KMS-11 (cell line): ENCODE measurements around the gene FBXO44.

Source experiments
- H2AFZ ChIP-seq: fragments of 200-600 bp; sonication (generic); 2 replicates; pipeline ENCODE4 v1.6.1; 2016; ENCODE audit warnings: antibody characterized with exemption, mixed run types, low read depth
- H3K27ac ChIP-seq: fragments of 200-600 bp; sonication (generic); 2 replicates; pipeline ENCODE4 v1.6.1; 2016; ENCODE audit warnings: mild to moderate bottlenecking, mixed run types
- H3K27me3 ChIP-seq: fragments of 200-600 bp; sonication (generic); 2 replicates; pipeline ENCODE4 v1.6.1; 2017; ENCODE audit warnings: mild to moderate bottlenecking, low read depth, mixed run types, moderate library complexity; ENCODE audit not compliant: insufficient read depth
- H3K36me3 ChIP-seq: fragments of 200-600 bp; sonication (generic); 2 replicates; pipeline ENCODE4 v1.6.1; 2017; ENCODE audit warnings: mild to moderate bottlenecking, mixed run types; ENCODE audit not compliant: insufficient read depth
- H3K4me1 ChIP-seq: fragments of 200-600 bp; sonication (generic); 2 replicates; pipeline ENCODE4 v1.6.1; 2016; ENCODE audit warnings: mild to moderate bottlenecking, low read depth, mixed run types; ENCODE audit not compliant: poor library complexity, severe bottlenecking
- H3K4me2 ChIP-seq: fragments of 200-600 bp; sonication (generic); 2 replicates; pipeline ENCODE4 v1.7.0; 2016; ENCODE audit warnings: mild to moderate bottlenecking, mixed run types
- H3K4me3 ChIP-seq: fragments of 200-600 bp; sonication (generic); IDR thresholded peaks from 2 replicates; pipeline ENCODE4 v1.6.1; 2017; ENCODE audit warnings: low read depth, low read length, mixed read lengths; ENCODE audit not compliant: insufficient read depth
- H3K79me2 ChIP-seq: fragments of 200-600 bp; sonication (generic); 2 replicates; pipeline ENCODE4 v1.6.1; 2016; ENCODE audit warnings: low read depth, mixed run types; ENCODE audit not compliant: insufficient read depth
- H3K9ac ChIP-seq: fragments of 200-600 bp; sonication (generic); 2 replicates; pipeline ENCODE4 v1.6.1; 2016; ENCODE audit warnings: mild to moderate bottlenecking, mixed run types
- H4K20me1 ChIP-seq: fragments of 200-600 bp; sonication (generic); 2 replicates; pipeline ENCODE4 v1.6.1; 2016; ENCODE audit warnings: mild to moderate bottlenecking, mixed run types; ENCODE audit not compliant: insufficient read depth
- TF ChIP-seq, protein P1 (sequence below): fragments of 200-600 bp; sonication (generic); conservative IDR thresholded peaks from 2 replicates; pipeline ENCODE4 v1.6.1; 2017; ENCODE audit warnings: low read depth, mild to moderate bottlenecking, antibody characterized with exemption, low read length, moderate library complexity, mixed read lengths

Gene FBXO44

DNA sequence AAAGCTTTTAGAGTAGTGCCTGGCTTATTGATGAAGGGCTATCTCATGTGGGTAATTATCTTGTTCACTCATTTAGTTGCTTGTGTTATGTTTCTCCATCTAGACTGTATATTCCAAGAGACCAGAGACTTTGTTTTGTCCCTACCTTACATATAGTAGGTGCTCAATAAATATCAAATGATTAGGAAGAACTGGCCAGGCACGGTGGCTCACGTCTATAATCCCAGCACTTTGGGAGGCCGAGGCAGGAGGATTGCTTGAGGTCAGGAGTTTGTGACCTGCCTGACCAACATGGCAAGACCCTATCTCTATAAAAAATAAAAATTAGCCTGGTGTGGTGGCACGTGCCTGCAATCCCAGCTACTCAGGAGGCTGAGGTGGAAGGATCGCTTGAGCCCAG lies 9.4 kb upstream of the FBXO44 start:
- no peak overlapping the region for H3K4me3 ChIP-seq
- peaks cover 5% of the 10 kb centered on the region; the same call in 1 of the 2 replicates for H3K27me3 ChIP-seq
- no peak overlapping the region for H2AFZ ChIP-seq
- H3K4me2 ChIP-seq, result no peak overlapping the region
- H4K20me1 ChIP-seq, result no peaks in the 10 kb centered on the region
- no peaks in the 10 kb centered on the region for H3K36me3 ChIP-seq
- no peaks in the 10 kb centered on the region for H3K79me2 ChIP-seq
- H3K9ac ChIP-seq, result no peak overlapping the region
- H3K4me1 ChIP-seq, result no peaks in the 10 kb centered on the region
- H3K27ac ChIP-seq, result no peak overlapping the region
- TF ChIP-seq, protein P1, sequence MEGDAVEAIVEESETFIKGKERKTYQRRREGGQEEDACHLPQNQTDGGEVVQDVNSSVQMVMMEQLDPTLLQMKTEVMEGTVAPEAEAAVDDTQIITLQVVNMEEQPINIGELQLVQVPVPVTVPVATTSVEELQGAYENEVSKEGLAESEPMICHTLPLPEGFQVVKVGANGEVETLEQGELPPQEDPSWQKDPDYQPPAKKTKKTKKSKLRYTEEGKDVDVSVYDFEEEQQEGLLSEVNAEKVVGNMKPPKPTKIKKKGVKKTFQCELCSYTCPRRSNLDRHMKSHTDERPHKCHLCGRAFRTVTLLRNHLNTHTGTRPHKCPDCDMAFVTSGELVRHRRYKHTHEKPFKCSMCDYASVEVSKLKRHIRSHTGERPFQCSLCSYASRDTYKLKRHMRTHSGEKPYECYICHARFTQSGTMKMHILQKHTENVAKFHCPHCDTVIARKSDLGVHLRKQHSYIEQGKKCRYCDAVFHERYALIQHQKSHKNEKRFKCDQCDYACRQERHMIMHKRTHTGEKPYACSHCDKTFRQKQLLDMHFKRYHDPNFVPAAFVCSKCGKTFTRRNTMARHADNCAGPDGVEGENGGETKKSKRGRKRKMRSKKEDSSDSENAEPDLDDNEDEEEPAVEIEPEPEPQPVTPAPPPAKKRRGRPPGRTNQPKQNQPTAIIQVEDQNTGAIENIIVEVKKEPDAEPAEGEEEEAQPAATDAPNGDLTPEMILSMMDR, result no peak

GRCh38 chr1:11645670-11646265 lies 8.9 kb upstream of the FBXO44 start:
- H3K27me3 ChIP-seq, result peaks cover under 1% of the 10 kb centered on the region; the same call in 1 of the 2 replicates
- H3K4me2 ChIP-seq, result no peak overlapping the region
- H3K4me1 ChIP-seq, result peaks cover 2% of the 10 kb centered on the region
- no peaks in the 10 kb centered on the region for H3K36me3 ChIP-seq
- H2AFZ ChIP-seq, result no peak overlapping the region
- no peak overlapping the region for H3K27ac ChIP-seq
- H3K79me2 ChIP-seq, result no peaks in the 10 kb centered on the region
- no peak overlapping the region for H3K4me3 ChIP-seq
- H4K20me1 ChIP-seq, result no peaks in the 10 kb centered on the region
- H3K9ac ChIP-seq, result no peak overlapping the region
- TF ChIP-seq, protein P1, result peak; percentile 78

GRCh38 chr1:11646317-11646716 lies 8.4 kb upstream of the FBXO44 start:
- no peaks in the 10 kb centered on the region for H3K36me3 ChIP-seq
- peaks cover 6% of the 10 kb centered on the region for H3K4me1 ChIP-seq
- H3K4me3 ChIP-seq, result no peak overlapping the region
- no peak overlapping the region for H2AFZ ChIP-seq
- no peak overlapping the region for H3K9ac ChIP-seq
- no peaks in the 10 kb centered on the region for H3K79me2 ChIP-seq
- no peak overlapping the region for H3K27ac ChIP-seq
- TF ChIP-seq, protein P1, result no peak
- no peak overlapping the region for H3K4me2 ChIP-seq
- H3K27me3 ChIP-seq, result no peaks in the 10 kb centered on the region; the same call in 1 of the 2 replicates
- no peaks in the 10 kb centered on the region for H4K20me1 ChIP-seq

DNA sequence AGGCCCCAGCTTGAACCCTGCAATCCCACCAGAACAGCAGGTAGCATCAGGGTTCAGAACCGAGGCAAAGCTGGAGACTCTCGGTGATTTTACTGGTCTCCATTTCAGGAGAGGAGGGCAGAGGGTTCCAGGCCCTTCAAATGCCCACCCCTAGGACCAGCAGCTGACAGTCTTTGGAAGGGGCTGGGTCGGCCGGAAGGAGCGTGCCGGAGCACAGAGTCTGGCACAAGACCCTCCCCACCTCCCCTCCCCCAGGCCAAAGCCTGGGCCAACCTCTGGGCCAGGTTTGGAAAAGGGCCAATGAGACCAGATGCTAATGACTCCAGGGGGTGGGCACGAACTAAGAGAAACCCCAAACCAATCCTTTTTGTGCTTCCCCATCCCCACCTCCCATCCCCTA lies 7.3 kb upstream of the FBXO44 start:
- TF ChIP-seq, protein P1, result no peak
- H3K36me3 ChIP-seq, result no peaks in the 10 kb centered on the region
- no peaks in the 10 kb centered on the region; the same call in 1 of the 2 replicates for H3K27me3 ChIP-seq
- no peak overlapping the region for H3K4me3 ChIP-seq
- no peak overlapping the region for H2AFZ ChIP-seq
- H4K20me1 ChIP-seq, result no peaks in the 10 kb centered on the region
- no peak overlapping the region for H3K27ac ChIP-seq
- H3K4me2 ChIP-seq, result no peak overlapping the region
- H3K4me1 ChIP-seq, result peaks cover 8% of the 10 kb centered on the region
- no peak overlapping the region for H3K9ac ChIP-seq
- no peaks in the 10 kb centered on the region for H3K79me2 ChIP-seq
